HG03457 (cell line): ENCODE results near the gene COPE.

Source experiments
- ATAC-seq: cut with Tn5 transposase; IDR thresholded peaks from one replicate; pipeline ENCODE4 v1.9.1; 2021; ENCODE audit warnings: moderate number of reproducible peaks; ENCODE audit not compliant: unreplicated experiment

The COPE gene

DNA sequence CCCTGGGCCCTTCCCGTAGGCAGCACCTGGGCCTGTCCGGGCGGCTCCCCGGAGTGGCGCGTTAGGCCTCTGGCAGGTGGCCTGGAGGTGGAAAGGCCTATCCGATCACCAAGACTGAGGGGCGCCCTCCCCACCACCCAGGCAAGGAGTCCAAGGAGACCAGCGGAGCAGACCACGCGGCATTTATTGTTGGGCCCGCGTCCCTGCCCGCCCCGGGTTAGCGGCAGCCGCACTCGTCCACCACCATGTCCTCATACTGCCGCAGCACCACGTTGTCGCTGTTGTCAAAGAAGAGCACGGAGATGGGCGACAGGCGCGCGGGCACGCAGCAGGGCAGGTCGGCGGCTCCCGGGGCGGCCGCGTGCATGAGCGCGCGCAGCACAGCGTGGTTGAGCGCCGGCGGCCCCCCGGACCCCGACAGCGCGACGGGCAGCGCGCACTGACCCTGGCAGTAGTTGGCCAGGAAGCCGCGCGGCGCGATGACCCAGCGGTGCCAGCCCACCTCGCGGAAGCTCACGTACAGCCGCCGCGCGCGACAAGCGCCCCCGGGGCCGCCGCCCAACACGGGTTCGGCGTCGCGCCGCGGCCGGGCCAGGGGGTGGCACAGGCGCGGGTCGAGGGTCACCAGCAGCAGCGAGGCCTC, 50.7 kb downstream of the COPE start:
- no peak for ATAC-seq

GRCh38 chr19:18867751-18868150, 51.4 kb downstream of the COPE start:
- ATAC-seq: no peak

- ATAC-seq: no peak
Measured at GRCh38 chr19:18867199-18867598, 52.0 kb downstream of the COPE start.

DNA sequence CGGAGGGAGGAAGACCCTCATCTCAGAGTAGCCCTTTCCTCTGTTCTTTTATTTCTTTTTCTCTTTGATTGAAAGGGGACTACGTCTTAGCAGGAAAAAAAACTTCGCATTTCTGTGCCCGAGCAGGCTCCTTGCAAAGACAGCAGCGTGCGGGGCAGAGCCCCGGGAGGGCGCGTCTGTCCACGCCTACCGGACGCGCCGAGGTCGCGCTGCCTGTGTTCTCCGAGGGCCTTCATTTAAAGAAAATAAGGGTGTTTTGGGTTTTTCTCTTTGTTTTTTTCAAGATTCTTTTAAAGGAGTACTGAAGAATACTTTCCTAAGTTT, 52.4 kb downstream of the COPE start:
- no peak for ATAC-seq

- no peak for ATAC-seq
Measured at GRCh38 chr19:18865973-18866799, 53.0 kb downstream of the COPE start.

GRCh38 chr19:18865106-18865972, 53.8 kb downstream of the COPE start:
- no peak for ATAC-seq

DNA sequence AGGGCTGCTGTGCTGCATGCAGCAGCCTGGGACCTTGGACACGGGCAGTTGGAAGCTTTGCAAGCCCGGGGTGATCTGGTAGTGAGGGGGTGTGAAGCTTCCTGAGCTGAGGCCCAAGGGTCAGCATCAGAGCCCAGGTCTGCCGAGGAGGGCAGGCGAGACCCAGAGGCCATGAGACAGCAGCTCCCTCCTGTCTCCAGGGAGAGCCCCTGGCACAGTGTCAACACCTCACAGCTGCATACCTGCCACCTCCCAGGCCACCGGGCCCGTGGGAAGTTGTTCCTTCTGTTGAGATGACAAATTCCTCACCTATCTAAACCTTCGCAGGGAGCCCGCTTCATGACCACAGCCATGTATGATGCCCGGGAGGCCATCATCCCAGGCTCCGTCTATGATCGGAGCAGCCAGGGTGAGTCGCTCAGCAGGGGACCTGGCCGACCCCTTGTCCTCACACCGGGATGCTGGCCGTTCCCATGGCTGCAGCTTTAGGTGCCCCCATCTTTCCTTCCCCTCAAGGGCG, 55.3 kb downstream of the COPE start:
- no peak for ATAC-seq

DNA sequence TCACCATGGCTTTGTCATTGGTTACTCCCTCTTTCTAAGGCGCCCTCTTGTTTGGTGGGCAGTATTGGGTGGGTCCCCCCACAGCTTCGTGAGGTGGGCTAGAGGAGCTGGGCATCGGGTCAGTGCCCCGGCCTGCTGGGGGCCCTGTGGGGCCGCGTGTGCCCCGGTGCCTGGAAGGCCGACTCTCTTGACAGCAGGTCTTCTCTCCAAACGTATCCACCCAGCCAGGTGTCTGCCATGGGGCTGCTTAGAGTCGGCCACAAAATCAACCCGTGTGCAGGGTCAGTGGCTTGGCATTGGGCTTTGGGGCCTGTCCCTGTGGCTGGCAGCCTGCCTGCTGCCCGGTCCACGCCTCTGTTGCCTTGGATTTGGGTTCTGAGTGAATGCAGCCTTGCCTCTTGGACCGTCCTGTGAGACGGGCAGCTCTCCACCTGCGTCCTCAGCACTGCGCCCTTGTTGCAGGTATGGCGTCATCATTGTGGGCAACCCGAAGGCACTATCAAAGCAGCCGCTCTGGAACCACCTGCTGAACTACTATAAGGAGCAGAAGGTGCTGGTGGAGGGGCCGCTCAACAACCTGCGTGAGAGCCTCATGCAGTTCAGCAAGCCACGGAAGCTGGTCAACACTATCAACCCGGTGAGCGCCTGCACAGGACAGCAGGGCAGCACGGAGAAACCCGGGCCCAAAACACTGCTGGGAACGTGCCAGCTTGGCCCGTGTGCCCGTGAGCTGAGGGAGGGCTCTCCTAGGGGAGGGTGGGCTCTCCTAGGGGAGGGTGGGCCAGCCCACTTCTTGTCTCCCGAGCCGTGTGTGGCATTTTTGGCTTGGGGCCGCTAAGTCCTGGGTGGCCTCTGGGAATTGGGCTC, 56.0 kb downstream of the COPE start:
- ATAC-seq: no peak

DNA sequence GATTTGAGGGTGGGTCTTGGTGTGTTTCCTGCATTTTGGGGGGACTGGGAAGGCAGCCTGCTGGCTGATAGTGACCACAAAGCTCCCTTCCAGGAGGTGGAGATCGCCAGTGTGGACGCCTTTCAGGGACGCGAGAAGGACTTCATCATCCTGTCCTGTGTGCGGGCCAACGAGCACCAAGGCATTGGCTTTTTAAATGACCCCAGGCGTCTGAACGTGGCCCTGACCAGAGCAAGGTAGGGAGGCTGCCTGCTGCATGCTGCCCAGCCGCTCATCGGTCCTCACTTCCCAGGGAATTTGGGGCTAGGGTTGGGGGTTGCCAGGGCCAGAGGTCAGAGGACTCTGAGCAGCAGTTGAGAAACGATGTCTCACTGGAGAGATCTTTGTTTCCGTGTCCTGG, 57.3 kb downstream of the COPE start:
- ATAC-seq: no peak

- no peak for ATAC-seq
Measured at GRCh38 chr19:18861235-18861634, 58.0 kb downstream of the COPE start.

GRCh38 chr19:18860725-18861124, 58.5 kb downstream of the COPE start:
- ATAC-seq: no peak

GRCh38 chr19:18860302-18860700, 58.9 kb downstream of the COPE start:
- no peak for ATAC-seq

DNA sequence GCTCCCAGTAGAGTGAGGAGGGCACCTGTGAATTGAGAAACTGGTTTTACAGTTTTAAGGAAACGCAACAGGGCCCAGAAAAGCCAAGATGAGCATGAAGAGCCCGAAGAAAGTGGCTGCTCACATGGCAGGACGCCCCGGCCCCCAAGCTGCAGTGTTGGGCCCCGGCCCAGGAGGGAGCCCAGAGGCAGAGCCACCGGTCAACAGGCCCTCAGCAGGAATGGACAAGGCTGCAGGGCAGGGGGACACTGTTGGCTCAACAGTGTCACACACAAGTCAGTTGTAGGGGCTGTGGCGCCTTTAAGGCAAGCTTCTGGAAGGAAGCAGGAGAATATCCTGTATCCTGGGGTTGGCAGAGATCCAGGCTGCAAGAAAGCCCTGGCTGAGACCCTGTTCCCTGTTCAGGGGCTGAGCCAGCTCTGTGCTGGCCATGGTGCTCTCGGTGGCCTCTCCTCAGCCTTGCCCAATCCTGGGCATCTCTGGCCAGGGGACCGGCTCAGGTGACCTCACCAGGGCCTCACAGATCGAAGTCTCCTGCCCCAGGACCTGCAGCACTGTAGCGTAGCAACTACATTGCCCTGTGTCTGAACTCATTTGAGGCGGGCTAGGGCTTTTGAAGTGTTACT, 59.4 kb downstream of the COPE start:
- no peak for ATAC-seq

DNA sequence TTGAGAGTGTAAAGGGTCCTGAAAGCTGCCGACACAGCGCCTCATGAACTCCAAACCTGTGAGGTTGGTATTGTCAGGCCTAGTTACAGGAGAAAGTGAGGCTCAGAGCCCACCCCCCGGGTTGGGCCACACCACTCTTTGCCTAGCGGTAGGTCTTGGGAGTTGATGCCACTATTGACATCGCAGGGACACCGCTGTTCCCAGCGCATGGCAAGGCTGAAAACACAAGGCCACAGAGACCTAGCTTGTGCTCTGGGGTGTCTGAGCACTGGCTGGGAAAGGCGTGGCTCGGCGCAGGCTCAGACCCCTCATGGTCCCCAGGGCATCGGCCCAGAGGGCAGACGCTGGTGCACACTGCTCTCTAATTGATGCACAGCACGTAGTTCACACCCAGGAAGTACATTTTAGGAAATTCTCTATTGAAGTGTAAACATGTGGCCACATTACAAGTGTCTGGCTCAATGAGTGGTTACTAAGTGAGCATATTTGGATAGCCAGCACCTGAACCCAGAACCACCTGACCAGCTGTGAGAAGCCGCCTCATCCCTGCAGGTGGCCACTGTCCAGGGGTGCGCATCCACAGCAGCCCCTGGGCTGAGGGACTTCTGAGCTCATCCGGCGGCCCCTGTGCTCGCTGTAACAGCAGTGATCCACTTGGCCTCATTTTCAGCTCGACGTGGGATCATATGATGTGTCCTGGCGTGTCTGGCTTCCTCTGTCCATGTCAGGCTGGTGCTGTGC, 60.1 kb downstream of the COPE start:
- no peak for ATAC-seq

- no peak for ATAC-seq
Measured at GRCh38 chr19:18857223-18857622, 62.0 kb downstream of the COPE start.

DNA sequence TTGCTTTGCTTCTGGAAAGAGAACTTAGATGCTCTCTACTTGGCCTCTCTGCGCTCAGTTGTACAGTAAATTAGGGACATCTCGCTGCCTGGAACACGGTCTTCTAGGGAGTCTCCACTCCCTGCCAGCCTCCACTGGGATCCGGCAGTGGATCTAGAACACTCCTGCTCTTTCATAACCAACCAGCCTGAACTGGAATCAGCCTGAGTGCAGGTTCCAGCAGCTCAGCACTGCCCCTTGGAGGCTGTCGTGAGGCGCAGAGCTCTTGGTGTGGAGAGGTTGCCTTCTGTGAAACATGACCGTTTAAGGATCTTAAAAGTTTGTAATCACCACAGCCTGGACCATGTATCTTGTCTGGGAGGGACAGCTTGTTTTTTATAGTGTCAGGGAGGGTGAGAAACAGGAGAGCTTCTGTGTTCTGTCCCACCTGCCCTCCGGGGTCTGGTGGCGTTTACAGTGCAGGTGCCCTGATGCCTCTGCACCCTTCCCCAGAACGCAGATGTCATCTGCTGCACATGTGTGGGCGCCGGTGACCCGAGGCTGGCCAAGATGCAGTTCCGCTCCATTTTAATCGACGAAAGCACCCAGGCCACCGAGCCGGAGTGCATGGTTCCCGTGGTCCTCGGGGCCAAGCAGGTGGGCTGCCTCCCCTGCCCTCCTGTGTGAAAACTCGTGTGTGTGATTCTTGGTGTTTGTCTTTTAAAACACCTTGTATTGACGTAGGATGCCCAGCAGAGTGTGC, 62.6 kb downstream of the COPE start:
- no peak for ATAC-seq

GRCh38 chr19:18855647-18856384, 63.4 kb downstream of the COPE start:
- ATAC-seq: no peak

GRCh38 chr19:18854982-18855381, 64.2 kb downstream of the COPE start:
- no peak for ATAC-seq
